HCT116 (cell line): ENCODE results near the gene MRPL47. TPM values are rescaled to one million over a fixed set of nuclear protein-coding genes. Genes with fewer than 3 reads are reported as not detected.

Experiments
- ATAC-seq: fragments of 200-7000 bp; cut with Tn5 transposase; 2 replicates; pipeline ENCODE4 v1.9.1; 2020; ENCODE audit warnings: mild to moderate bottlenecking, moderate library complexity
- BruUV-seq: library from RNA; stranded (reverse); fragments of 400-500 nt; replicated peaks from 2 replicates; lab custom pipeline; 2021; lab: Mats Ljungman, UMichigan
- CTCF ChIA-PET: fragments of 300-600 bp; sonication (Branson Sonifier 250); formaldehyde crosslinking; loops from one replicate; lab custom pipeline; 2021; ENCODE audit warnings: antibody characterized with exemption; lab: Charles Lee
- POLR2A ChIA-PET: fragments of 300-600, 350-600 bp; sonication (Branson Sonifier 250); formaldehyde crosslinking; loops from one replicate; lab custom pipeline; 2021; ENCODE audit warnings: antibody characterized with exemption; lab: Charles Lee
- RAD21 ChIA-PET, 2 experiments: fragments of 300-600 bp; sonication (Branson Sonifier 250); formaldehyde crosslinking; loops; one replicate each; lab custom pipeline; 2023; ENCODE audit warnings: low total read pairs in 2 of 2; ENCODE audit not compliant: uncharacterized antibody in 2 of 2, unreplicated experiment in 2 of 2, low non-redundant PET in 1 of 2; lab: Charles Lee
- DNase-seq: peaks from one replicate; pipeline ENCODE4 v3.0.0-alpha.2; 2010; ENCODE audit warnings: low read depth, low spot score
- H2AFZ ChIP-seq: fragments of 200-600 bp; shearing (Covaris generic), sonication (generic); 2 replicates; pipeline ENCODE4 v1.6.1; 2017; ENCODE audit warnings: low read depth, mixed run types, mixed read lengths, antibody characterized with exemption, low read length; ENCODE audit not compliant: poor library complexity, severe bottlenecking
- H3K27ac ChIP-seq: 2 replicates; pipeline ENCODE4 v1.5.1; 2012; ENCODE audit warnings: low read depth, low read length
- H3K27me3 ChIP-seq: fragments of 200-600 bp; sonication (generic); 2 replicates; pipeline ENCODE4 v1.6.1; 2016; ENCODE audit warnings: mixed run types, low read length, mixed read lengths; ENCODE audit not compliant: insufficient read depth
- H3K36me3 ChIP-seq, 2 experiments: fragments of 200-500 bp in 1 of 2; fragments of 200-600 bp in 1 of 2; sonication (Bioruptor generic) in 1 of 2; sonication (generic) in 1 of 2; 2 replicates each; pipeline versions ENCODE4 v1.5.1 to v1.6.1; 2014 to 2016; ENCODE audit warnings: low read length in 2 of 2, inconsistent platforms in 1 of 2, mixed read lengths in 1 of 2, mixed run types in 1 of 2; ENCODE audit not compliant: insufficient read depth in 2 of 2, control insufficient read depth in 1 of 2
- H3K4me1 ChIP-seq, 2 experiments: fragments of 200-600 bp in 1 of 2; sonication (generic) in 1 of 2; 2 replicates each; pipeline versions ENCODE4 v1.5.1 to v1.6.1; 2012 to 2017; ENCODE audit warnings: low read length in 2 of 2, inconsistent platforms in 1 of 2, mild to moderate bottlenecking in 1 of 2, mixed read lengths in 1 of 2, mixed run types in 1 of 2, moderate library complexity in 1 of 2; ENCODE audit not compliant: insufficient read depth in 2 of 2, control insufficient read depth in 1 of 2
- H3K4me2 ChIP-seq: fragments of 200-600 bp; sonication (generic); 2 replicates; pipeline ENCODE4 v1.6.1; 2017; ENCODE audit warnings: mixed run types, low read length, mixed read lengths
- H3K4me3 ChIP-seq, 2 experiments: fragments of 200-600 bp in 1 of 2; sonication (generic) in 1 of 2; replicated peaks in 1 of 2; 2 replicates each; pipeline ENCODE4 v1.5.1; 2011 to 2016; ENCODE audit warnings: low read length in 2 of 2, control low read depth in 1 of 2, low read depth in 1 of 2, mild to moderate bottlenecking in 1 of 2, mixed read lengths in 1 of 2, mixed run types in 1 of 2
- H3K79me2 ChIP-seq: fragments of 200-600 bp; sonication (generic); 2 replicates; pipeline ENCODE4 v1.6.1; 2017; ENCODE audit warnings: mild to moderate bottlenecking, mixed run types, low read length, moderate library complexity, mixed read lengths; ENCODE audit not compliant: insufficient read depth
- H3K9ac ChIP-seq: fragments of 200-600 bp; sonication (generic); 2 replicates; pipeline ENCODE4 v1.6.1; 2016; ENCODE audit warnings: low read length, mixed read lengths
- H3K9me2 ChIP-seq: fragments of 200-600 bp; sonication (generic), shearing (Covaris generic); 2 replicates; pipeline ENCODE4 v1.6.1; 2017; ENCODE audit warnings: mixed run types, mild to moderate bottlenecking, moderate library complexity; ENCODE audit not compliant: insufficient read depth
- H3K9me3 ChIP-seq, 2 experiments: fragments of 200-500 bp in 1 of 2; fragments of 200-600 bp in 1 of 2; sonication (Bioruptor generic) in 1 of 2; sonication (generic) in 1 of 2; 2 replicates each; pipeline ENCODE4 v1.6.1; 2014 to 2017; ENCODE audit warnings: low read length in 2 of 2, mixed read lengths in 2 of 2, inconsistent platforms in 1 of 2, low read depth in 1 of 2, mild to moderate bottlenecking in 1 of 2, mixed run types in 1 of 2, moderate library complexity in 1 of 2; ENCODE audit not compliant: control insufficient read depth in 1 of 2, insufficient read depth in 1 of 2
- H4K20me1 ChIP-seq: fragments of 200-600 bp; sonication (generic), shearing (Covaris generic); 2 replicates; pipeline ENCODE4 v1.6.1; 2017; ENCODE audit warnings: mixed run types, mild to moderate bottlenecking, moderate library complexity; ENCODE audit not compliant: insufficient read depth
- CBX3 ChIP-seq: IDR thresholded peaks from 2 replicates; pipeline ENCODE4 v1.6.1; 2012; ENCODE audit warnings: low read depth
- CEBPB ChIP-seq: IDR thresholded peaks from 2 replicates; pipeline ENCODE4 v1.6.1; 2012; ENCODE audit warnings: low read depth
- CTCF ChIP-seq, 3 experiments: fragments of 200-600 bp in 1 of 3; sonication (generic) in 1 of 3; IDR thresholded peaks in 2 of 3; conservative IDR thresholded peaks in 1 of 3; 2 replicates each; pipeline ENCODE4 v1.5.1; 2012 to 2017; ENCODE audit warnings: low read depth in 2 of 3, low read length in 2 of 3, antibody characterized with exemption in 1 of 3, borderline replicate concordance in 1 of 3, control low read depth in 1 of 3, mild to moderate bottlenecking in 1 of 3, mixed read lengths in 1 of 3, mixed run types in 1 of 3, moderate library complexity in 1 of 3; ENCODE audit not compliant: insufficient read depth in 1 of 3
- EGR1 ChIP-seq: IDR thresholded peaks from 2 replicates; pipeline ENCODE4 v1.6.1; 2012; ENCODE audit warnings: low read depth
- ELF1 ChIP-seq: IDR thresholded peaks from 2 replicates; pipeline ENCODE4 v1.6.1; 2012; ENCODE audit warnings: low read depth, borderline replicate concordance
- JUND ChIP-seq: IDR thresholded peaks from 2 replicates; pipeline ENCODE4 v1.6.1; 2012
- POLR2A ChIP-seq: IDR thresholded peaks from 2 replicates; pipeline ENCODE4 v1.7.0; 2011; ENCODE audit warnings: borderline replicate concordance; ENCODE audit not compliant: insufficient read depth, insufficient read length; ENCODE audit errors: extremely low read depth
- SIN3A ChIP-seq: IDR thresholded peaks from 2 replicates; pipeline ENCODE4 v1.6.1; 2012; ENCODE audit warnings: low read depth
- SRF ChIP-seq: IDR thresholded peaks from 2 replicates; pipeline ENCODE4 v1.6.1; 2012; ENCODE audit warnings: low read depth
- TCF7L2 ChIP-seq: IDR thresholded peaks from 2 replicates; pipeline ENCODE4 v1.7.0; 2011; ENCODE audit warnings: borderline replicate concordance, inconsistent platforms; ENCODE audit not compliant: insufficient read depth, insufficient read length; ENCODE audit errors: extremely low read depth
- YY1 ChIP-seq: IDR thresholded peaks from 2 replicates; pipeline ENCODE4 v1.6.1; 2011; ENCODE audit warnings: low read length, low read depth, moderate library complexity, mild to moderate bottlenecking; ENCODE audit not compliant: insufficient replicate concordance; ENCODE audit errors: extremely low read depth
- intact Hi-C: fragments of 100-400 bp; cut with micrococcal nuclease; formaldehyde crosslinking; loops from 2 replicates; pipeline ENCODE4 v1.10.0; 2022
- total RNA-seq: library from RNA; stranded (reverse); gene quantifications from one replicate; pipeline ENCODE4 v1.2.1, GENCODE V29; 2021; ENCODE audit not compliant: unreplicated experiment
- TF ChIP-seq, protein P1 (sequence below): IDR thresholded peaks from 2 replicates; pipeline ENCODE4 v1.6.1; 2011; ENCODE audit warnings: mild to moderate bottlenecking, low read length, moderate library complexity; ENCODE audit not compliant: insufficient replicate concordance; ENCODE audit errors: extremely low read depth

The MRPL47 gene
- total RNA-seq, 1 experiment from 2014 or later: 52.3 TPM

DNA sequence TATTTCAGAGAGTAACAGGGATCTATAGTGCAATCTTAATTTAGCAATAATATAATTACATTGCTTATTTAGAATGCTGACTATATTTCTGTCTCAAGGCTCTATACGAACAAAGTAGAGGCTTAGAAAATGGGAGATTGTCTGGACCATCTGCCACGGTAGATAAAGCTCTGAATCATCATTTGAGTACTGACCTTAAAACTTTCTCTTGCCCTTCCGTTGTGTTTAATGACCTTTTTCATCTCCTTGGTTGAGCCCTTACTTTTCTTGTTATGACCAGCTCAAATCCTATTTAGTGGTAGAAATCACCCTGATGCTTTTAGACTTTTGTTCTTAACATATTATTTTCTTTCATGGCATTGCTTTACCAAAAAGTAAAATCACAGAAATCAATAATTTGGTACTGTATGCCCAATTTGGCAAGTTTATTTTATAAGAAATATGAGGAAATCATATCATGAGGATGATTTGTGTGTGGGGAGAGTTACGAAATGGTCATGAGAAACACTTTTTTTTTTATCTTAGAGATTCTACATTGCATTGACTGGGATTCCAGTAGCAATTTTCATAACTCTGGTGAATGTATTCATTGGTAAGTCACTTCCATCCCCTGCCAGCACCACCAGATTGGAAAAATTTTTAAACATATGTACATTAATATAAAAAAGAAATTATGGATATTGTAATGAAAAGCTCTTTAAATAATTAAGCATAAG, 11.2 kb upstream of the MRPL47 start:
- no peak overlapping the region for H3K27ac ChIP-seq
- H3K4me1 ChIP-seq: no peaks in the 10 kb centered on the region
- ChIA-PET CTCF (interaction anchor here (1.4 kb wide), 1 partner anchor 34 kb away, joined by 4 read pairs; no protein-coding TSS in a partner anchor), POLR2A (no interaction called here), RAD21 (no interaction called here)
- H3K79me2 ChIP-seq: peaks cover 19% of the 10 kb centered on the region
- no peaks in the 10 kb centered on the region for H3K27me3 ChIP-seq
- no peak overlapping the region for H3K4me3 ChIP-seq
- H3K4me2 ChIP-seq: no peak overlapping the region
- no peaks in the 10 kb centered on the region for H3K9me2 ChIP-seq
- H3K9ac ChIP-seq: no peak overlapping the region
- TF ChIP-seq ELF1: no peak
- ATAC-seq: no peak
- intact Hi-C loops: no loop called here
- H4K20me1 ChIP-seq: no peaks in the 10 kb centered on the region
- no peak overlapping the region for H2AFZ ChIP-seq
- H3K9me3 ChIP-seq: no peaks in the 10 kb centered on the region
- no peak for DNase-seq
- no TSS peak for BruUV-seq
- H3K36me3 ChIP-seq: peaks cover 11% of the 10 kb centered on the region in 2 experiments; a peak in 2 of 4 replicates

DNA sequence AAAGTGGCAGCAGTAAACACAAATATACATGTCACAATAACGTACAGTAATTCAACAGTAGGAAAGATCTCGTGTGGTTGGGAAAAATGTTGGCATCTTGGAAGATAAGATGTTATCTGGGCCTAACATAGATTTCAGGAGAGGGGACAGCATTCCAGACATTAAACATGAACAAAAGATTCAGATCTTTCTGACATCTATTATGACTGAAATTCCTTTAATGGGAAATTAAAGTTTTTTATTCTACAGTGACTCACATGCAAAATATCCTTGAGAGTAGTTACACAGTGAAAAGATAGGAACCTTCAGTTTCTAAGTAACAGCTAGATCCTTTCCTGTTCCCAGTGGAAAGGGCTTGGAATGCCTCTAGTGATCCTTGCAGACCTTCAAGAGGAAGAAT, 9.4 kb upstream of the MRPL47 start:
- POLR2A ChIA-PET: interaction anchor here (0.6 kb wide), 1 partner anchor 278 kb away, joined by 6 read pairs; no protein-coding TSS in a partner anchor
- intact Hi-C loops: no loop called here
- no peak overlapping the region for H3K4me3 ChIP-seq
- H3K4me1 ChIP-seq: no peaks in the 10 kb centered on the region
- H3K9me2 ChIP-seq: no peaks in the 10 kb centered on the region
- H3K36me3 ChIP-seq: peaks cover 9 to 11% of the 10 kb centered on the region in 2 experiments; a peak in 2 of 4 replicates
- H3K27ac ChIP-seq: no peak overlapping the region
- CTCF ChIA-PET: no interaction called here
- no TSS peak for BruUV-seq
- no peaks in the 10 kb centered on the region for H3K9me3 ChIP-seq
- no peak overlapping the region for H3K4me2 ChIP-seq
- no peak overlapping the region for H2AFZ ChIP-seq
- DNase-seq (no peak), ATAC-seq (no peak)
- peaks cover 37% of the 10 kb centered on the region for H3K79me2 ChIP-seq
- H3K27me3 ChIP-seq: no peaks in the 10 kb centered on the region
- no peak overlapping the region for H3K9ac ChIP-seq
- H4K20me1 ChIP-seq: no peaks in the 10 kb centered on the region
- RAD21 ChIA-PET: no interaction called here
- TF ChIP-seq SIN3A (no peak), CTCF (IDR thresholded peaks at IDR 0.05 in 2 of 3, conservative IDR thresholded peaks at IDR 0.05 in 1 of 3; ENCODE audit: borderline replicate concordance in 1 of 3, insufficient read depth in 1 of 3, low read depth in 2 of 3, low read length in 2 of 3) (no peak), TCF7L2 (no peak), CEBPB (no peak), POLR2A (no peak), SRF (no peak), EGR1 (no peak), CBX3 (no peak), JUND (no peak), YY1 (no peak)
- TF ChIP-seq, protein P1, sequence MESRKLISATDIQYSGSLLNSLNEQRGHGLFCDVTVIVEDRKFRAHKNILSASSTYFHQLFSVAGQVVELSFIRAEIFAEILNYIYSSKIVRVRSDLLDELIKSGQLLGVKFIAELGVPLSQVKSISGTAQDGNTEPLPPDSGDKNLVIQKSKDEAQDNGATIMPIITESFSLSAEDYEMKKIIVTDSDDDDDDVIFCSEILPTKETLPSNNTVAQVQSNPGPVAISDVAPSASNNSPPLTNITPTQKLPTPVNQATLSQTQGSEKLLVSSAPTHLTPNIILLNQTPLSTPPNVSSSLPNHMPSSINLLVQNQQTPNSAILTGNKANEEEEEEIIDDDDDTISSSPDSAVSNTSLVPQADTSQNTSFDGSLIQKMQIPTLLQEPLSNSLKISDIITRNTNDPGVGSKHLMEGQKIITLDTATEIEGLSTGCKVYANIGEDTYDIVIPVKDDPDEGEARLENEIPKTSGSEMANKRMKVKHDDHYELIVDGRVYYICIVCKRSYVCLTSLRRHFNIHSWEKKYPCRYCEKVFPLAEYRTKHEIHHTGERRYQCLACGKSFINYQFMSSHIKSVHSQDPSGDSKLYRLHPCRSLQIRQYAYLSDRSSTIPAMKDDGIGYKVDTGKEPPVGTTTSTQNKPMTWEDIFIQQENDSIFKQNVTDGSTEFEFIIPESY: no peak
